ENCODE measurements around the gene CCDC127.

DNA sequence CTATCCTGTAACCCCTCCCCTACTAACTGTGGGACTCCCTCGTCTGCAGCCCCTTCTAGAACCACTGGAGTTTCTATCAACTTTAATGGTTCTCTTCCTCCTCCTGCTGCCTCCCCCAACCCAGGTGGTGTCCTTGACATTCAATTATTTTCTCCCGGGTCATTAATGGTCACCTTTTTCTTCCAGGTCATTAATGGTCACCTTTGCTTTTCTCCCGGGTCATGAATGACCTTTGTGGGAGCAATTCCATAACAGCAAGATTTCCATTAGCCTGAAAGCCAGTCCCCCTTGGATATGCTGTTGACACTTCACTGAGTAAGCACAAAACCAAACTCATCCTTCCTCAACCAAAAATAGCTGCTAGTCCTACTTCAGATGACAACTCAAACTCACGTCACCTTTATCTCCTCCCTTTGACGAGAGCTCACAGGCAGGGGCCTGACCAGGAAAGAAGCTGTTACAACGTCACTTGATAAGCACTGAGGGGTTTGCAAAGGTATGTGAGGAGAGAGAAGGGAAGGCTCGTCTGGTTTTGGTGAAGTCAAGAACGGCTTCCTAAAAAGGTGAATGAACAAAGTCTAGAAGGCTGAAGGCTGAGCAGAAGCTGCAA lies 10.9 kb downstream of the CCDC127 start:
- TF ChIP-seq KLF9 (CRISPR knock-in tag; IDR thresholded peaks at IDR 0.05; ENCODE audit: low read depth) (no peak), SP1 (IDR thresholded peaks at IDR 0.05) (no peak), SP1 (CRISPR knock-in tag; IDR thresholded peaks at IDR 0.05) (no peak), SMYD3 (CRISPR knock-in tag; IDR thresholded peaks at IDR 0.05) (no peak), PHF8 (CRISPR knock-in tag; IDR thresholded peaks at IDR 0.05) (no peak), NR2F6 (IDR thresholded peaks at IDR 0.05) (no peak), NR2F6 (CRISPR knock-in tag; IDR thresholded peaks at IDR 0.05) (no peak), ELF1 (CRISPR knock-in tag; IDR thresholded peaks at IDR 0.05) (no peak), CEBPB (IDR thresholded peaks at IDR 0.05; ENCODE audit: borderline replicate concordance, low read depth, low read length) (no peak), MXI1 (IDR thresholded peaks at IDR 0.05; ENCODE audit: borderline replicate concordance, low read depth, low read length) (no peak), ZFP36 (IDR thresholded peaks at IDR 0.05; ENCODE audit: borderline replicate concordance, low read depth, low read length, partially characterized antibody) (no peak), EZH2 (conservative IDR thresholded peaks at IDR 0.05; ENCODE audit: low read depth, low read length) (no peak), ZNF10 (CRISPR knock-in tag; IDR thresholded peaks at IDR 0.05; ENCODE audit: borderline replicate concordance, low read depth) (no peak)
- TF ChIP-seq, protein P1, sequence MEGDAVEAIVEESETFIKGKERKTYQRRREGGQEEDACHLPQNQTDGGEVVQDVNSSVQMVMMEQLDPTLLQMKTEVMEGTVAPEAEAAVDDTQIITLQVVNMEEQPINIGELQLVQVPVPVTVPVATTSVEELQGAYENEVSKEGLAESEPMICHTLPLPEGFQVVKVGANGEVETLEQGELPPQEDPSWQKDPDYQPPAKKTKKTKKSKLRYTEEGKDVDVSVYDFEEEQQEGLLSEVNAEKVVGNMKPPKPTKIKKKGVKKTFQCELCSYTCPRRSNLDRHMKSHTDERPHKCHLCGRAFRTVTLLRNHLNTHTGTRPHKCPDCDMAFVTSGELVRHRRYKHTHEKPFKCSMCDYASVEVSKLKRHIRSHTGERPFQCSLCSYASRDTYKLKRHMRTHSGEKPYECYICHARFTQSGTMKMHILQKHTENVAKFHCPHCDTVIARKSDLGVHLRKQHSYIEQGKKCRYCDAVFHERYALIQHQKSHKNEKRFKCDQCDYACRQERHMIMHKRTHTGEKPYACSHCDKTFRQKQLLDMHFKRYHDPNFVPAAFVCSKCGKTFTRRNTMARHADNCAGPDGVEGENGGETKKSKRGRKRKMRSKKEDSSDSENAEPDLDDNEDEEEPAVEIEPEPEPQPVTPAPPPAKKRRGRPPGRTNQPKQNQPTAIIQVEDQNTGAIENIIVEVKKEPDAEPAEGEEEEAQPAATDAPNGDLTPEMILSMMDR (CRISPR knock-in tag; IDR thresholded peaks at IDR 0.05): no peak
- TF ChIP-seq, protein P2, sequence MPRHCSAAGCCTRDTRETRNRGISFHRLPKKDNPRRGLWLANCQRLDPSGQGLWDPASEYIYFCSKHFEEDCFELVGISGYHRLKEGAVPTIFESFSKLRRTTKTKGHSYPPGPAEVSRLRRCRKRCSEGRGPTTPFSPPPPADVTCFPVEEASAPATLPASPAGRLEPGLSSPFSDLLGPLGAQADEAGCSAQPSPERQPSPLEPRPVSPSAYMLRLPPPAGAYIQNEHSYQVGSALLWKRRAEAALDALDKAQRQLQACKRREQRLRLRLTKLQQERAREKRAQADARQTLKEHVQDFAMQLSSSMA (CRISPR knock-in tag; IDR thresholded peaks at IDR 0.05): no peak

Measured in HepG2 (cell line).